PC-3 (cell line): ENCODE data around the gene SGSH.

ENCODE experiments used
- CTCF ChIP-seq: fragments of 300-600 bp; sonication (generic); conservative IDR thresholded peaks from 2 replicates; pipeline ENCODE4 v1.5.1; 2017; ENCODE audit warnings: antibody characterized with exemption, low read depth, mild to moderate bottlenecking, low read length
- EZH2phosphoT487 ChIP-seq: fragments of 300-600 bp; sonication (generic); IDR thresholded peaks from 2 replicates; pipeline ENCODE4 v1.6.1; 2018; ENCODE audit warnings: mild to moderate bottlenecking, antibody characterized with exemption, low read length, borderline replicate concordance

- TF ChIP-seq CTCF = no peak
- no peak for TF ChIP-seq EZH2phosphoT487
Observed at GRCh38 chr17:80248001-80248893, 28.1 kb upstream of the SGSH start.
